Endothelial cell (in vitro differentiated cells): ENCODE measurements around the gene ARHGAP23. TPM values are rescaled to one million over a fixed set of nuclear protein-coding genes. Genes with fewer than 3 reads are reported as not detected.

ENCODE experiments used
- DNase-seq: peaks from one replicate; pipeline ENCODE4 v3.0.0; 2021; ENCODE audit warnings: low spot score
- H3K27ac Mint-ChIP-seq: one replicate; pipeline ENCODE4 v1.8.0; 2021; ENCODE audit warnings: mixed read lengths, inconsistent platforms; ENCODE audit not compliant: unreplicated experiment
- H3K27me3 Mint-ChIP-seq: one replicate; pipeline ENCODE4 v1.8.0; 2021; ENCODE audit warnings: mild to moderate bottlenecking, moderate library complexity, mixed read lengths, inconsistent platforms; ENCODE audit not compliant: unreplicated experiment
- H3K36me3 Mint-ChIP-seq: one replicate; pipeline ENCODE4 v1.8.0; 2021; ENCODE audit warnings: mild to moderate bottlenecking, low read depth, mixed read lengths, inconsistent platforms; ENCODE audit not compliant: unreplicated experiment
- H3K4me1 Mint-ChIP-seq: one replicate; pipeline ENCODE4 v1.8.0; 2021; ENCODE audit warnings: mild to moderate bottlenecking, mixed read lengths, inconsistent platforms; ENCODE audit not compliant: unreplicated experiment
- H3K4me3 Mint-ChIP-seq: one replicate; pipeline ENCODE4 v1.8.0; 2021; ENCODE audit warnings: mild to moderate bottlenecking, mixed read lengths, inconsistent platforms; ENCODE audit not compliant: unreplicated experiment
- H3K9me3 Mint-ChIP-seq: one replicate; pipeline ENCODE4 v1.8.0; 2021; ENCODE audit warnings: mixed read lengths, inconsistent platforms; ENCODE audit not compliant: unreplicated experiment
- CTCF ChIP-seq: fragments of 200-600 bp; sonication (generic); IDR thresholded peaks from one replicate; pipeline ENCODE4 v1.5.0; 2021; ENCODE audit warnings: antibody characterized with exemption; ENCODE audit not compliant: unreplicated experiment
- total RNA-seq: library from RNA; stranded (reverse); fragmentation: NEBNext Ultra II Directional; extraction: Animal tissue kit (Norgen Biotek cat#: 25700); gene quantifications from one replicate; pipeline ENCODE4 v1.2.1, GENCODE V29; 2021; ENCODE audit not compliant: unreplicated experiment

ARHGAP23 gene
- total RNA-seq, 1 donor from 2014 or later, result 70.5 TPM

- no peak for DNase-seq
- no peak overlapping the region for H3K27ac Mint-ChIP-seq
- H3K36me3 Mint-ChIP-seq, result no peaks in the 10 kb centered on the region
- H3K4me3 Mint-ChIP-seq, result no peak overlapping the region
- H3K4me1 Mint-ChIP-seq, result no peaks in the 10 kb centered on the region
- peaks cover 13% of the 10 kb centered on the region for H3K27me3 Mint-ChIP-seq
- no peaks in the 10 kb centered on the region for H3K9me3 Mint-ChIP-seq
- TF ChIP-seq CTCF, result no peak
Measured at GRCh38 chr17:38549285-38549684, 121.0 kb downstream of the ARHGAP23 start.

- Mint-ChIP-seq H3K9me3 (no peaks in the 10 kb centered on the region), H3K36me3 (no peaks in the 10 kb centered on the region), H3K27ac (no peak overlapping the region), H3K4me3 (no peak overlapping the region), H3K4me1 (no peaks in the 10 kb centered on the region), H3K27me3 (peaks cover 13% of the 10 kb centered on the region)
- TF ChIP-seq CTCF, result no peak
- DNase-seq, result no peak
Measured at GRCh38 chr17:38550661-38551060, 122.4 kb downstream of the ARHGAP23 start.

- H3K36me3 Mint-ChIP-seq, result no peaks in the 10 kb centered on the region
- H3K27ac Mint-ChIP-seq, result no peak overlapping the region
- DNase-seq, result no peak
- TF ChIP-seq CTCF, result no peak
- H3K4me3 Mint-ChIP-seq, result no peak overlapping the region
- peaks cover 13% of the 10 kb centered on the region for H3K27me3 Mint-ChIP-seq
- no peaks in the 10 kb centered on the region for H3K4me1 Mint-ChIP-seq
- no peaks in the 10 kb centered on the region for H3K9me3 Mint-ChIP-seq
Measured at GRCh38 chr17:38551121-38551520, 122.9 kb downstream of the ARHGAP23 start.

- TF ChIP-seq CTCF, result no peak
- peaks cover 13% of the 10 kb centered on the region for H3K27me3 Mint-ChIP-seq
- DNase-seq, result no peak
- no peak overlapping the region for H3K4me3 Mint-ChIP-seq
- H3K4me1 Mint-ChIP-seq, result no peaks in the 10 kb centered on the region
- no peaks in the 10 kb centered on the region for H3K9me3 Mint-ChIP-seq
- no peak overlapping the region for H3K27ac Mint-ChIP-seq
- H3K36me3 Mint-ChIP-seq, result no peaks in the 10 kb centered on the region
Measured at GRCh38 chr17:38552343-38552742, 124.1 kb downstream of the ARHGAP23 start.

- no peak for TF ChIP-seq CTCF
- Mint-ChIP-seq H3K9me3 (no peaks in the 10 kb centered on the region), H3K27ac (no peak overlapping the region), H3K36me3 (no peaks in the 10 kb centered on the region), H3K4me1 (peaks cover 14% of the 10 kb centered on the region), H3K27me3 (peaks cover 15% of the 10 kb centered on the region), H3K4me3 (no peak overlapping the region)
- no peak for DNase-seq
Measured at GRCh38 chr17:38554430-38555350, 126.4 kb downstream of the ARHGAP23 start.
